ENCODE results near the gene MICALL1.
A peak's percentile ranks its signal among the peaks of the same experiment; 100 is the strongest.

MICALL1 gene

GRCh38 chr22:37892566-37893335, 13.3 kb upstream of the MICALL1 start:
- Histone ChIP-seq H3K27ac (ENCODE audit: low read depth, low read length) (no peak overlapping the region), H3K36me3 (ENCODE audit: control insufficient read depth, insufficient read depth, low read length) (peaks cover 12% of the 10 kb centered on the region), H3K4me2 (ENCODE audit: low read length) (no peak overlapping the region), H3K9ac (ENCODE audit: low read length) (no peak overlapping the region), H2BK15ac (replicated peaks; ENCODE audit: low read depth) (no peak overlapping the region), H3K23ac (ENCODE audit: low read length) (no peak overlapping the region), H4K8ac (ENCODE audit: low read depth, low read length) (no peak overlapping the region), H3K4me1 (ENCODE audit: control insufficient read depth, low read depth, low read length) (peaks cover 30% of the 10 kb centered on the region), H3K4me3 (ENCODE audit: low read length) (no peak overlapping the region), H3K56ac (ENCODE audit: low read length) (no peak overlapping the region), H4K5ac (ENCODE audit: low read length) (no peak overlapping the region), H3K27me3 (ENCODE audit: insufficient read depth, low read length, poor library complexity) (no peaks in the 10 kb centered on the region), H2AK5ac (ENCODE audit: low read length) (no peak overlapping the region), H3K4ac (ENCODE audit: low read depth, low read length) (no peak overlapping the region), H3K79me1 (ENCODE audit: low read length) (no peaks in the 10 kb centered on the region), H2BK120ac (ENCODE audit: low read depth, low read length) (no peak overlapping the region), H2BK5ac (ENCODE audit: low read length) (no peak overlapping the region), H3K18ac (ENCODE audit: low read length) (no peak overlapping the region), H3K79me2 (ENCODE audit: control insufficient read depth, insufficient read depth, low read length) (no peaks in the 10 kb centered on the region)
- WGBS (ENCODE audit: extremely low coverage, insufficient coverage, low lambda C conversion rate) = no CpG with 5 or more reads among the region's 7 CpGs
- DNase-seq = no peak

DNA sequence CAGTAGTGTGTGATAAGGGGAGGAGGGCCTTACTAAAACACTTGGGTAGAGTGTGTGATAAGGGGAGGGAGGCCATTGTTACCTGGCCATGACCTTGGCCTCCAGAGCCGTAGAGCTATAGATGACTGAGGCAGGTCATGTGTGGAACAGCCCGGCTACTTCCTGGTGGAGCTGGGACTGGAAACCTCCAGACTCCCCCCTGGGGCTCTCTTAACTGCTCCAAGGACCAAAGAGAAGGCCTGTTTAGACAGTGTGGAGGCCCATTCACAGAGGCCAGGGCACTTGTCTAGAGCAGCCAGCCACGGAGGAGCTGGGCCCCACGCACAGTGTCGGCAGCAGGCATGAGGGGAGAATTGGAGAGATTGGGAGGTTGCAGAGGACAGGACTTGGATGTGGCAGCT, 12.5 kb upstream of the MICALL1 start:
- Histone ChIP-seq H3K56ac (ENCODE audit: low read length) (peak overlapping the region; percentile 51), H4K8ac (ENCODE audit: low read depth, low read length) (no peak overlapping the region), H3K9ac (ENCODE audit: low read length) (peak overlapping the region; percentile 4), H3K4ac (ENCODE audit: low read depth, low read length) (peak overlapping the region; percentile 38), H3K18ac (ENCODE audit: low read length) (peak overlapping the region; percentile 29), H2BK15ac (replicated peaks; ENCODE audit: low read depth) (no peak overlapping the region), H3K4me2 (ENCODE audit: low read length) (no peak overlapping the region), H3K23ac (ENCODE audit: low read length) (no peak overlapping the region), H4K5ac (ENCODE audit: low read length) (no peak overlapping the region), H2BK5ac (ENCODE audit: low read length) (no peak overlapping the region), H2BK120ac (ENCODE audit: low read depth, low read length) (no peak overlapping the region), H3K79me2 (ENCODE audit: control insufficient read depth, insufficient read depth, low read length) (no peaks in the 10 kb centered on the region), H3K27me3 (ENCODE audit: insufficient read depth, low read length, poor library complexity) (no peaks in the 10 kb centered on the region), H3K4me1 (ENCODE audit: control insufficient read depth, low read depth, low read length) (peaks cover 31% of the 10 kb centered on the region), H3K36me3 (ENCODE audit: control insufficient read depth, insufficient read depth, low read length) (peaks cover 9% of the 10 kb centered on the region), H3K4me3 (ENCODE audit: low read length) (no peak overlapping the region), H3K27ac (ENCODE audit: low read depth, low read length) (no peak overlapping the region), H2AK5ac (ENCODE audit: low read length) (no peak overlapping the region), H3K79me1 (ENCODE audit: low read length) (no peaks in the 10 kb centered on the region)
- no CpG with 5 or more reads among the region's 5 CpGs for WGBS (ENCODE audit: extremely low coverage, insufficient coverage, low lambda C conversion rate)
- peak; percentile 37 for DNase-seq

DNA sequence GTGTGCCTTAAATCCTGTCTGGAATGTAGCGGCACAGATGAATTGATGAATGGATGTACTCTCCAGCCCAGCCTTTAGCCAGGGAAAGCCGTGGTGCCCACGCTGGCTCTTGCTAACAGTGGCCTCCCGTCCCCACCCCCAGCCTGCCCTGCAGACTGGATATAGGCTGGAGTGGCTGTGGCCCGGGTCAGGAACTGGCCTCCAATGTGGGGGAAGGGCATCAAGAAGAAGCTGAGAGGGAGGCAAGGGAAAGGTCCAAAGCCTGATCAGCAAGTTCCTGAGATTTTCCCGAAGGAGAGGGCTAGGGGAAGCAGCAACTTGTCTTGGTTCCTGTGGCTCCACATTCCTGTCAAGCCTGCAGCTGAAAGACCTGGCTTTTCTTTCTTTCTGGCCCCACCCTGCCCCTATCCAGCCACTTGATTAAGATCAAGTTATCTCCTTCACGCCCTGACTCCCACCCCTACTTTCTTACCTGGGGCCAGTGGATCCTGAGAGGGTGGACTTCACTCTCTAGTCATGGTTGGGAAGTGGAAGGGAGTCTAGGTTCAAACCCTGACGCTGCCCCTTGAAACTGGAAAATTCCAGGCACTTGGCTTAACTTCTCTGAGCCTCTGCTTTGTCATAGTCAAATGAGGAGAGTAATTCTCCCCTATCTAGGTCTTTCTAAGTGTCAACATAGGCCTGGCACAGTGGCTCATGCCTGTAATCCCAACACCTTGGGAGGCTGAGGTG, 11.0 kb upstream of the MICALL1 start:
- peak overlapping the region; percentile 52 for H3K9ac ChIP-seq (ENCODE audit: low read length)
- H2BK15ac ChIP-seq (replicated peaks; ENCODE audit: low read depth) = no peak overlapping the region
- H2AK5ac ChIP-seq (ENCODE audit: low read length) = no peak overlapping the region
- H3K23ac ChIP-seq (ENCODE audit: low read length) = no peak overlapping the region
- H4K5ac ChIP-seq (ENCODE audit: low read length) = no peak overlapping the region
- no peak overlapping the region for H3K4me3 ChIP-seq (ENCODE audit: low read length)
- peaks cover 1% of the 10 kb centered on the region for H3K36me3 ChIP-seq (ENCODE audit: control insufficient read depth, insufficient read depth, low read length)
- no peak overlapping the region for H3K4me2 ChIP-seq (ENCODE audit: low read length)
- peak overlapping the region; percentile 64 for H3K27ac ChIP-seq (ENCODE audit: low read depth, low read length)
- H3K4me1 ChIP-seq (ENCODE audit: control insufficient read depth, low read depth, low read length) = peaks cover 34% of the 10 kb centered on the region
- no peak overlapping the region for H2BK120ac ChIP-seq (ENCODE audit: low read depth, low read length)
- H3K27me3 ChIP-seq (ENCODE audit: insufficient read depth, low read length, poor library complexity) = no peaks in the 10 kb centered on the region
- peak; percentile 97 for DNase-seq
- H3K79me1 ChIP-seq (ENCODE audit: low read length) = no peaks in the 10 kb centered on the region
- peak overlapping the region; percentile 72 for H3K4ac ChIP-seq (ENCODE audit: low read depth, low read length)
- no peak overlapping the region for H4K8ac ChIP-seq (ENCODE audit: low read depth, low read length)
- WGBS (ENCODE audit: extremely low coverage, insufficient coverage, low lambda C conversion rate) = no CpG with 5 or more reads among the region's 8 CpGs
- peak overlapping the region; percentile 57 for H3K18ac ChIP-seq (ENCODE audit: low read length)
- H3K56ac ChIP-seq (ENCODE audit: low read length) = peak overlapping the region; percentile 81
- peak overlapping the region; percentile 69 for H2BK5ac ChIP-seq (ENCODE audit: low read length)
- no peaks in the 10 kb centered on the region for H3K79me2 ChIP-seq (ENCODE audit: control insufficient read depth, insufficient read depth, low read length)

- H3K36me3 ChIP-seq (ENCODE audit: control insufficient read depth, insufficient read depth, low read length) = peaks cover 1% of the 10 kb centered on the region
- no peak overlapping the region for H3K4ac ChIP-seq (ENCODE audit: low read depth, low read length)
- no peak overlapping the region for H4K8ac ChIP-seq (ENCODE audit: low read depth, low read length)
- no peak overlapping the region for H3K4me3 ChIP-seq (ENCODE audit: low read length)
- no CpG with 5 or more reads among the region's 5 CpGs for WGBS (ENCODE audit: extremely low coverage, insufficient coverage, low lambda C conversion rate)
- H3K23ac ChIP-seq (ENCODE audit: low read length) = no peak overlapping the region
- H2BK120ac ChIP-seq (ENCODE audit: low read depth, low read length) = no peak overlapping the region
- peak overlapping the region; percentile 81 for H3K27ac ChIP-seq (ENCODE audit: low read depth, low read length)
- peak overlapping the region; percentile 77 for H3K56ac ChIP-seq (ENCODE audit: low read length)
- peak overlapping the region; percentile 62 for H3K18ac ChIP-seq (ENCODE audit: low read length)
- no peaks in the 10 kb centered on the region for H3K79me1 ChIP-seq (ENCODE audit: low read length)
- H3K27me3 ChIP-seq (ENCODE audit: insufficient read depth, low read length, poor library complexity) = no peaks in the 10 kb centered on the region
- no peaks in the 10 kb centered on the region for H3K79me2 ChIP-seq (ENCODE audit: control insufficient read depth, insufficient read depth, low read length)
- peak overlapping the region; percentile 52 for H3K9ac ChIP-seq (ENCODE audit: low read length)
- no peak overlapping the region for H2AK5ac ChIP-seq (ENCODE audit: low read length)
- no peak overlapping the region for H2BK15ac ChIP-seq (replicated peaks; ENCODE audit: low read depth)
- H2BK5ac ChIP-seq (ENCODE audit: low read length) = peak overlapping the region; percentile 16
- H4K5ac ChIP-seq (ENCODE audit: low read length) = no peak overlapping the region
- H3K4me2 ChIP-seq (ENCODE audit: low read length) = no peak overlapping the region
- peaks cover 34% of the 10 kb centered on the region for H3K4me1 ChIP-seq (ENCODE audit: control insufficient read depth, low read depth, low read length)
- DNase-seq = peak; percentile 87
Observed at GRCh38 chr22:37896181-37896592, 9.9 kb upstream of the MICALL1 start.

DNA sequence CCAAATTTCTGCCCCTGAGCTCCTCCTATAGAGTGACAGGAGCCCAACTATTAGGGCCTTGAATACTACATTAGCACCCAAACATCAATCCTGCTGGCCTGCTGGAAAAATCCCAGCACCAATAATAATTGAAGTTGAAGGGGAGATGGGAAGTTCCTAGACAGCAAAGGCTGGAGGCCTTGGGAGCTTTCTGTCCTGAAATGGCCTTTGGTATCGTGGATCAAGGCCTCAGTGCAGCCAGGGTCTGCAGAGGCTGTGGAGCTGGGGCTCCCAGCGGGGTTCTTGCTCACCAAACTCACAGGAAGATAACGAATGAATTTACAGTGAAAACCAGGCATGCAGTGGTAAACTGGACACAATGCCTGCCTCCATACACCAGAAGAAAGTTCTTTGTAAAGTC, 9.2 kb upstream of the MICALL1 start:
- H3K56ac ChIP-seq (ENCODE audit: low read length) = peak overlapping the region; percentile 77
- no peak overlapping the region for H2AK5ac ChIP-seq (ENCODE audit: low read length)
- no CpG with 5 or more reads among the region's 3 CpGs for WGBS (ENCODE audit: extremely low coverage, insufficient coverage, low lambda C conversion rate)
- no peak overlapping the region for H2BK5ac ChIP-seq (ENCODE audit: low read length)
- H3K23ac ChIP-seq (ENCODE audit: low read length) = no peak overlapping the region
- H4K5ac ChIP-seq (ENCODE audit: low read length) = no peak overlapping the region
- H3K27me3 ChIP-seq (ENCODE audit: insufficient read depth, low read length, poor library complexity) = no peaks in the 10 kb centered on the region
- no peak overlapping the region for H4K8ac ChIP-seq (ENCODE audit: low read depth, low read length)
- peaks cover 34% of the 10 kb centered on the region for H3K4me1 ChIP-seq (ENCODE audit: control insufficient read depth, low read depth, low read length)
- H3K4ac ChIP-seq (ENCODE audit: low read depth, low read length) = no peak overlapping the region
- no peaks in the 10 kb centered on the region for H3K79me1 ChIP-seq (ENCODE audit: low read length)
- H3K27ac ChIP-seq (ENCODE audit: low read depth, low read length) = peak overlapping the region; percentile 81
- peak overlapping the region; percentile 62 for H3K18ac ChIP-seq (ENCODE audit: low read length)
- H3K4me3 ChIP-seq (ENCODE audit: low read length) = no peak overlapping the region
- peak overlapping the region; percentile 52 for H3K9ac ChIP-seq (ENCODE audit: low read length)
- no peak overlapping the region for H2BK120ac ChIP-seq (ENCODE audit: low read depth, low read length)
- DNase-seq = peak; percentile 51
- H2BK15ac ChIP-seq (replicated peaks; ENCODE audit: low read depth) = no peak overlapping the region
- H3K4me2 ChIP-seq (ENCODE audit: low read length) = no peak overlapping the region
- H3K79me2 ChIP-seq (ENCODE audit: control insufficient read depth, insufficient read depth, low read length) = no peaks in the 10 kb centered on the region
- no peaks in the 10 kb centered on the region for H3K36me3 ChIP-seq (ENCODE audit: control insufficient read depth, insufficient read depth, low read length)

Measured in mesendoderm (in vitro differentiated cells).